GM19351 (cell line): ENCODE data around the gene TBC1D1.

Experiments used
- ATAC-seq: cut with Tn5 transposase; IDR thresholded peaks from one replicate; pipeline ENCODE4 v1.9.1; 2021; ENCODE audit warnings: mild to moderate bottlenecking, moderate library complexity; ENCODE audit not compliant: unreplicated experiment

Gene TBC1D1

GRCh38 chr4:37884855-37885487, 5.9 kb upstream of the TBC1D1 start:
- ATAC-seq, result no peak

- ATAC-seq, result no peak
Observed at GRCh38 chr4:37885496-37885895, 5.4 kb upstream of the TBC1D1 start.

- peak; percentile 0 for ATAC-seq
Observed at GRCh38 chr4:37889849-37890800, 759 bp upstream of the TBC1D1 start.

- ATAC-seq, result peak; percentile 50
Observed at GRCh38 chr4:37891260-37892159, 626 bp downstream of the TBC1D1 start.

- peak; percentile 53 for ATAC-seq
Observed at GRCh38 chr4:37892641-37893040, 1.8 kb downstream of the TBC1D1 start.

- ATAC-seq, result no peak
Observed at GRCh38 chr4:37893164-37893563, 2.3 kb downstream of the TBC1D1 start.

- ATAC-seq, result no peak
Observed at GRCh38 chr4:37895271-37895670, 4.4 kb downstream of the TBC1D1 start.

- ATAC-seq, result no peak
Observed at GRCh38 chr4:37896206-37896860, 5.4 kb downstream of the TBC1D1 start.

- ATAC-seq, result no peak
Observed at GRCh38 chr4:37902212-37902611, 11.3 kb downstream of the TBC1D1 start.

- no peak for ATAC-seq
Observed at GRCh38 chr4:37902738-37903693, 12.1 kb downstream of the TBC1D1 start.

- ATAC-seq, result no peak
Observed at GRCh38 chr4:37903901-37904300, 13.0 kb downstream of the TBC1D1 start.

- no peak for ATAC-seq
Observed at GRCh38 chr4:37904824-37905223, 13.9 kb downstream of the TBC1D1 start.

- no peak for ATAC-seq
Observed at GRCh38 chr4:37905533-37906169, 14.8 kb downstream of the TBC1D1 start.

- ATAC-seq, result no peak
Observed at GRCh38 chr4:37908488-37909331, 17.8 kb downstream of the TBC1D1 start.

GRCh38 chr4:37909332-37910090, 18.6 kb downstream of the TBC1D1 start:
- ATAC-seq, result no peak

- ATAC-seq, result no peak
Observed at GRCh38 chr4:37910091-37910486, 19.2 kb downstream of the TBC1D1 start.

- no peak for ATAC-seq
Observed at GRCh38 chr4:37914539-37914938, 23.7 kb downstream of the TBC1D1 start.
